Fibroblast of pulmonary artery (primary cell): ENCODE data around the gene FAM114A2.

ENCODE experiments used
- DNase-seq: peaks from one replicate; pipeline ENCODE4 v3.0.0-alpha.2; 2010; ENCODE audit warnings: low read depth
- H3K4me3 ChIP-seq: replicated peaks from 2 replicates; pipeline ENCODE4 v1.5.1; 2011; ENCODE audit warnings: low read depth, mild to moderate bottlenecking, control low read depth, low read length, moderate library complexity
- TF ChIP-seq, protein P1 (sequence below): IDR thresholded peaks from 2 replicates; pipeline ENCODE4 v1.5.1; 2011; ENCODE audit warnings: mild to moderate bottlenecking, control low read depth, low read length, inconsistent platforms; ENCODE audit errors: missing control alignments

FAM114A2 gene

DNA sequence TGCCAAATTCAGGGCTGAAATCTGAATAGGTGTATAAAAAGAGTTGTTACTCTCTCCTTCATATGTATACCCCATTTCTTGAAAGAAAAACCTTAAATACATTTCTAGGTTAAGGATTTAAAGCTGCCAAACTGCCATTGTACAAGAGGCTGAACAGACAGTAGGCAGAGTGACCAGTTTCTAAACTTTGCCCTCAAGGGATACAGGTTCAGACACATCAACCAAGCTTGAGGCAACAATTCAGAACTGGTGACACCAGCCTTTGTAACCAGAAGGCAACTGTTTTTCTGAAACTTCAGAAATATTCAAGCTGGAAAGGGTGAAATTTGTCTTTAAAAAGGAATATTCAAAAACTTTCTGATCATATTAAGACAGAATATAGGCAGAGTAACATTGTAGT, 47.5 kb downstream of the FAM114A2 start:
- DNase-seq: no peak
- TF ChIP-seq, protein P1, sequence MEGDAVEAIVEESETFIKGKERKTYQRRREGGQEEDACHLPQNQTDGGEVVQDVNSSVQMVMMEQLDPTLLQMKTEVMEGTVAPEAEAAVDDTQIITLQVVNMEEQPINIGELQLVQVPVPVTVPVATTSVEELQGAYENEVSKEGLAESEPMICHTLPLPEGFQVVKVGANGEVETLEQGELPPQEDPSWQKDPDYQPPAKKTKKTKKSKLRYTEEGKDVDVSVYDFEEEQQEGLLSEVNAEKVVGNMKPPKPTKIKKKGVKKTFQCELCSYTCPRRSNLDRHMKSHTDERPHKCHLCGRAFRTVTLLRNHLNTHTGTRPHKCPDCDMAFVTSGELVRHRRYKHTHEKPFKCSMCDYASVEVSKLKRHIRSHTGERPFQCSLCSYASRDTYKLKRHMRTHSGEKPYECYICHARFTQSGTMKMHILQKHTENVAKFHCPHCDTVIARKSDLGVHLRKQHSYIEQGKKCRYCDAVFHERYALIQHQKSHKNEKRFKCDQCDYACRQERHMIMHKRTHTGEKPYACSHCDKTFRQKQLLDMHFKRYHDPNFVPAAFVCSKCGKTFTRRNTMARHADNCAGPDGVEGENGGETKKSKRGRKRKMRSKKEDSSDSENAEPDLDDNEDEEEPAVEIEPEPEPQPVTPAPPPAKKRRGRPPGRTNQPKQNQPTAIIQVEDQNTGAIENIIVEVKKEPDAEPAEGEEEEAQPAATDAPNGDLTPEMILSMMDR: no peak
- no peak overlapping the region for H3K4me3 ChIP-seq

DNA sequence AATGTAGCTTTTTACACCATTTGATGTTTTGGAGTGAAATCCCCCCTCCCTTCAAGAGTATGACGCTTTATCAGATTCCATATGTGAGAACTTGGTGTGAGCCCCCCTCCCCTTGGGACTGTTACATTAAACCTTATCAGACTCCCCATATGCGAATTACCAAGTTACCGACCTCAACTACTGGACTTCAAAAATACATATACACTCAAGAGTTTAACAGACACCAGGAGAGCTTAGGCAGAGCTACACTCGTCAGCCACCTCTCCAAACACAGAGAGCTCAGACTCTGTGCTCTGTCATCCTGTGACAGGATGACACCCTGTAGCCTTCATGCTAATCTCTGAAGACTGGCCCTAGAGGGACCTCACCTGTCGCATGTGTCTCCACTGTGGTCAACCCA, 50.2 kb downstream of the FAM114A2 start:
- TF ChIP-seq, protein P1: no peak
- no peak for DNase-seq
- H3K4me3 ChIP-seq: no peak overlapping the region

DNA sequence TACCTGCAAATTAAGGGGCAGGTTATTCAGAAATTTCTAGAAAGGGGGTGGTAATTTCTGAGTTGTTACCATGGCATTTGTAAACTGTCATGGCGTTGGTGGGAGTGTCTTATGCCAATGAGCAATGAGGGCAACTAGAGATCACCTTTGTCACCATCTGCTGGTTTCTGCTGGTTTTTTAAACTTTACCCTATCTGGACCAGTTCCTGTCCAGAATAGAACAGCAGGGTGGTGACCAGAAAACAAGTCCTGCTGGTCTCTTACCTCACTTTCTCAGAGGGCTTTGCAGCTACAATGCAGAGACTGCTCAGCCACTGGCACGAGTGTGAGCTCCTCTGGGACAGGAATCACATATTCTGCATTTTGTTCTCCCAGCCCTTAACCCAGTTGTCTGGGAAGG, 51.4 kb downstream of the FAM114A2 start:
- H3K4me3 ChIP-seq: no peak overlapping the region
- TF ChIP-seq, protein P1: no peak

DNA sequence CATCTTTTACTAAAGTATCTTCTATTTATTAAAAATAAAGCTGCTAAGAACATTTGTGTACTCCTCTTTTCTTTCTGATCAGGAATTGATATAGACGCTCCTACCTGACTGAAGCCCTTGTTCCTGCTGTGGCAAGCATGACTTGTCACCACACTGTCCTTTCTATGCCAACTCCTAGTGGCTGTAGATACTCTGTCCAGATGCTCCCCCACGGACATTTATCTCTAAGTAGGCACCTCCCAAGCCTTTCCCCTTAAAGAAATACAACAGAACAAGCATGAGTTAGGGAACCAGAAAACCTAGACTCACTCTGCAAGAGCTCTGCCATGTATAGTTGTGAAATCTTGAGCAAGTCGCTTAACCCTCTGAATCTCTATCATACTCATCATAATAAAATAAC, 53.2 kb downstream of the FAM114A2 start:
- TF ChIP-seq, protein P1: no peak

More for the DNA sequence above, 51.4 kb downstream of the FAM114A2 start:
- DNase-seq: no peak

DNA sequence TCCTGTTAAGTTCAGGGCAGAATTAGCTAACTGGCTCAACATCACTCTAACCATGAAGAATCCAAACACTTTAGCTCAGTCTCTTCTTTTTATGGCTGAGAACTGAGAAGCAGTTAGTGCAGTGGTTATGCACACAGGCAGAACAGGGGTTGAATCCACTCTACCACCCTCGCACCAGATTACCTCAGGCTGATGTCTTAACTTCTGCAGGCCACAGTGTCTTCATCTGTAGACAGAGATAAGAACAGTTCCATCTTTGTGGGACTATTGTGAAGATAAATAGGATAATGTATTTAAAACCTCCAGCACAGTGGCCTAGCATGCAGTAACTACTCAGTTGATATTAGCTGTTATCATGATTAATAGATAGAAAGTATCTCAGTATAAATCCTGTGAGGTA, 54.8 kb downstream of the FAM114A2 start:
- DNase-seq: no peak
- no peak overlapping the region for H3K4me3 ChIP-seq
- TF ChIP-seq, protein P1: no peak

More for the DNA sequence above, 53.2 kb downstream of the FAM114A2 start:
- no peak overlapping the region for H3K4me3 ChIP-seq
- no peak for DNase-seq

GRCh38 chr5:153981905-153982605, 56.7 kb downstream of the FAM114A2 start:
- H3K4me3 ChIP-seq: no peak overlapping the region
- TF ChIP-seq, protein P1: no peak
- DNase-seq: no peak

- no peak for DNase-seq
- TF ChIP-seq, protein P1: no peak
- H3K4me3 ChIP-seq: no peak overlapping the region
These were observed 59.5 kb downstream of the FAM114A2 start for GRCh38 chr5:153979028-153979783.
